A549 (cell line): ENCODE results near the gene RNASE12.

Source experiments
- CEBPB ChIP-seq, 2 experiments: fragments of >200 bp in 1 of 2; sonication (Bioruptor Twin) in 1 of 2; formaldehyde crosslinking in 1 of 2; IDR thresholded peaks; 2 replicates each; pipeline ENCODE4 v1.6.1; 2012 to 2016
- CTCF ChIP-seq: fragments of >200 bp; sonication (Bioruptor Twin); formaldehyde crosslinking; IDR thresholded peaks from 3 replicates; pipeline ENCODE4 v1.5.1; 2016
- EP300 ChIP-seq, 2 experiments: fragments of >200 bp; sonication (Bioruptor Twin); formaldehyde crosslinking; IDR thresholded peaks; 2 replicates in 1 of 2; 3 replicates in 1 of 2; pipeline ENCODE4 v1.6.1; 2016 to 2017
- HOXA7 ChIP-seq: fragments of 250-450 bp; sonication (Bioruptor Pico); IDR thresholded peaks from 2 replicates; pipeline ENCODE4 v1.5.0; 2020; ENCODE audit warnings: mild to moderate bottlenecking, moderate library complexity
- NFE2L2 ChIP-seq: fragments of 150-350 bp; conservative IDR thresholded peaks from 2 replicates; pipeline ENCODE4 v1.6.1; 2014; ENCODE audit warnings: low read length
- POLR2A ChIP-seq: IDR thresholded peaks from 2 replicates; pipeline ENCODE4 v1.6.1; 2012; ENCODE audit warnings: mild to moderate bottlenecking, low read length
- RCOR1 ChIP-seq: fragments of 150-350 bp; IDR thresholded peaks from 2 replicates; pipeline ENCODE4 v1.6.1; 2014; ENCODE audit warnings: antibody characterized with exemption, low read length, low read depth
- RFX5 ChIP-seq: fragments of 450-650 bp; IDR thresholded peaks from 2 replicates; pipeline ENCODE4 v1.7.1; 2014; ENCODE audit warnings: antibody characterized with exemption, mild to moderate bottlenecking, moderate library complexity
- ZSCAN20 ChIP-seq: fragments of 250-450 bp; sonication (Bioruptor Pico); IDR thresholded peaks from 2 replicates; pipeline ENCODE4 v1.8.0; 2022; ENCODE audit warnings: mild to moderate bottlenecking, moderate library complexity

GRCh38 chr14:20620798-20621478, 29.8 kb upstream of the RNASE12 start:
- TF ChIP-seq POLR2A (no peak), CTCF (no peak), EP300 (IDR thresholded peaks at IDR 0.05) (no peak), CEBPB (IDR thresholded peaks at IDR 0.05) (0 out of 4 replicates have a peak, but pooled peaks of 1 of the 2 experiments have one; percentile 19), RFX5 (no peak), HOXA7 (CRISPR knock-in tag) (no peak), ZSCAN20 (no peak), RCOR1 (no peak), NFE2L2 (no peak)
